K562 (cell line): ENCODE data around the gene TERB1. TPM values are rescaled to one million over a fixed set of nuclear protein-coding genes. Genes with fewer than 3 reads are reported as not detected.

Experiments
- ATAC-seq: fragments of 200-7000 bp; cut with Tn5 transposase; 3 replicates; pipeline ENCODE4 v1.9.1; 2020; ENCODE audit warnings: moderate library complexity
- BruUV-seq: library from RNA; stranded (reverse); fragments of 400-500 nt; replicated peaks from 2 replicates; lab custom pipeline; 2021; lab: Mats Ljungman, UMichigan
- CTCF ChIA-PET: fragments of 300-600 bp; formaldehyde crosslinking; extraction: SDS; loops from one replicate; lab custom pipeline; 2021; ENCODE audit warnings: low intra/inter-chr PET ratio; lab: Yijun Ruan, JAX
- POLR2A ChIA-PET: fragments of 300-600, 350-650 bp; sonication (Branson Sonifier 250); formaldehyde crosslinking; extraction: SDS; loops from one replicate; lab custom pipeline; 2021; ENCODE audit warnings: antibody characterized with exemption, inconsistent platforms; lab: Yijun Ruan, JAX
- DNase-seq, 4 experiments: peaks; one replicate each; pipeline versions ENCODE4 v3.0.0 to v3.0.0-alpha.2; 2011 to 2018; ENCODE audit warnings: low spot score in 3 of 4, mixed read lengths in 3 of 4; ENCODE audit errors: extremely low read depth in 1 of 4
- FAIRE-seq: peaks from 2 replicates; lab custom pipeline; 2011; peaks lifted over from hg19 to GRCh38; lab: Jason Lieb, UNC
- H2AFZ ChIP-seq: 2 replicates; pipeline ENCODE4 v1.6.0; 2011; ENCODE audit warnings: low read depth, low read length, control low read depth, inconsistent platforms
- H3K27ac ChIP-seq: fragments of 200-600 bp; 3 replicates; pipeline ENCODE4 v1.8.0; 2011; ENCODE audit warnings: low read depth, mild to moderate bottlenecking, control low read depth, inconsistent platforms, low read length, moderate library complexity, mixed read lengths; ENCODE audit errors: extremely low read depth
- H3K27me3 ChIP-seq, 2 experiments: fragments of 300-600 bp in 1 of 2; 2 replicates in 1 of 2; 3 replicates in 1 of 2; pipeline versions ENCODE4 v1.6.0 to v1.8.0; 2011; ENCODE audit warnings: inconsistent platforms in 2 of 2, low read length in 2 of 2, mild to moderate bottlenecking in 1 of 2, mixed read lengths in 1 of 2, moderate library complexity in 1 of 2; ENCODE audit not compliant: control insufficient read depth in 2 of 2, insufficient read depth in 2 of 2
- H3K36me3 ChIP-seq: fragments of 300-600 bp; 3 replicates; pipeline ENCODE4 v1.8.0; 2011; ENCODE audit warnings: mild to moderate bottlenecking, low read length, inconsistent platforms; ENCODE audit not compliant: control insufficient read depth, insufficient read depth
- H3K4me1 ChIP-seq, 2 experiments: fragments of 200-600 bp in 1 of 2; replicated peaks in 1 of 2; 2 replicates in 1 of 2; 3 replicates in 1 of 2; pipeline versions ENCODE4 v1.5.1 to v1.8.0; 2011; ENCODE audit warnings: inconsistent platforms in 2 of 2, low read length in 2 of 2, mild to moderate bottlenecking in 1 of 2, mixed read lengths in 1 of 2, moderate library complexity in 1 of 2; ENCODE audit not compliant: control insufficient read depth in 2 of 2, insufficient read depth in 2 of 2
- H3K4me2 ChIP-seq: 2 replicates; pipeline ENCODE4 v1.6.1; 2011; ENCODE audit warnings: low read length, control low read depth, inconsistent platforms, mixed read lengths; ENCODE audit not compliant: insufficient read depth
- H3K4me3 ChIP-seq: fragments of 200-600 bp; sonication (generic), shearing (Covaris generic); 2 replicates; pipeline ENCODE4 v1.5.1; 2016; ENCODE audit warnings: control low read depth, inconsistent platforms
- H3K79me2 ChIP-seq: fragments of 200-600 bp; 3 replicates; pipeline ENCODE4 v1.8.0; 2011; ENCODE audit warnings: low read length, inconsistent platforms; ENCODE audit not compliant: control insufficient read depth, insufficient read depth
- H3K9ac ChIP-seq, 2 experiments: 2 replicates each; pipeline versions ENCODE4 v1.6.0 to v1.6.1; 2011; ENCODE audit warnings: low read depth in 2 of 2, low read length in 2 of 2, control low read depth in 1 of 2, inconsistent platforms in 1 of 2, mild to moderate bottlenecking in 1 of 2, mixed read lengths in 1 of 2; ENCODE audit not compliant: insufficient read depth in 1 of 2
- H3K9me1 ChIP-seq: one replicate; pipeline ENCODE4 v1.6.0; 2011; ENCODE audit warnings: inconsistent platforms, mild to moderate bottlenecking, low read length, moderate library complexity; ENCODE audit not compliant: control insufficient read depth, insufficient read depth
- H3K9me3 ChIP-seq: replicated peaks from 2 replicates; pipeline ENCODE4 v1.5.1; 2011; ENCODE audit warnings: low read depth, low read length, inconsistent platforms; ENCODE audit not compliant: control insufficient read depth, insufficient read depth
- H4K20me1 ChIP-seq: replicated peaks from 2 replicates; pipeline ENCODE4 v1.6.1; 2011; ENCODE audit warnings: low read length, inconsistent platforms, mixed read lengths; ENCODE audit not compliant: control insufficient read depth, insufficient read depth
- ARID2 ChIP-seq: fragments of 450-650 bp; IDR thresholded peaks from 2 replicates; pipeline ENCODE4 v1.6.1; 2017; ENCODE audit warnings: antibody characterized with exemption, mild to moderate bottlenecking
- CAMTA2 ChIP-seq: fragments of 250-450 bp; sonication (Bioruptor Pico); conservative IDR thresholded peaks from 2 replicates; pipeline ENCODE4 v1.5.1; 2022
- CREB5 ChIP-seq: fragments of 250-450 bp; sonication (Bioruptor Pico); IDR thresholded peaks from 2 replicates; pipeline ENCODE4 v1.5.0; 2020; ENCODE audit warnings: mild to moderate bottlenecking
- ELF1 ChIP-seq: fragments of 200-800 bp; sonication (Bioruptor generic); IDR thresholded peaks from 2 replicates; pipeline ENCODE4 v1.6.1; 2016; ENCODE audit warnings: missing genetic modification characterization, missing compliant biosample characterization
- LARP7 ChIP-seq: fragments of 450-650 bp; IDR thresholded peaks from 2 replicates; pipeline ENCODE4 v1.6.1; 2016
- MCM5 ChIP-seq: fragments of 450-650 bp; IDR thresholded peaks from 2 replicates; pipeline ENCODE4 v1.6.1; 2016; ENCODE audit warnings: low read depth
- MEF2A ChIP-seq: IDR thresholded peaks from 2 replicates; pipeline ENCODE4 v1.6.1; 2011; ENCODE audit warnings: low read depth, mild to moderate bottlenecking, low read length, moderate library complexity; ENCODE audit not compliant: control insufficient read depth
- NFE2L1 ChIP-seq: fragments of 450-650 bp; IDR thresholded peaks from 2 replicates; pipeline ENCODE4 v1.6.1; 2016; ENCODE audit warnings: missing genetic modification characterization, low read depth, mild to moderate bottlenecking, missing compliant biosample characterization, moderate library complexity, borderline replicate concordance
- TEAD4 ChIP-seq, 2 experiments: sonication (generic) in 1 of 2; formaldehyde crosslinking in 1 of 2; IDR thresholded peaks; 2 replicates each; pipeline versions ENCODE4 v1.6.1 to v1.8.0; 2012 to 2022; ENCODE audit warnings: borderline replicate concordance in 1 of 2, inconsistent platforms in 1 of 2, low read length in 1 of 2, mild to moderate bottlenecking in 1 of 2, missing genetic modification reagents in 1 of 2
- TFAM ChIP-seq: fragments of 250-450 bp; sonication (Bioruptor Pico); conservative IDR thresholded peaks from 2 replicates; pipeline ENCODE4 v1.5.0; 2021; ENCODE audit warnings: mild to moderate bottlenecking, moderate library complexity
- YY1 ChIP-seq, 3 experiments: IDR thresholded peaks; 2 replicates each; pipeline ENCODE4 v1.6.1; 2011; ENCODE audit warnings: low read length in 2 of 3, mild to moderate bottlenecking in 2 of 3, moderate library complexity in 2 of 3, borderline replicate concordance in 1 of 3, control low read depth in 1 of 3, low read depth in 1 of 3; ENCODE audit not compliant: insufficient read depth in 3 of 3, insufficient replicate concordance in 2 of 3, control insufficient read depth in 1 of 3, insufficient read length in 1 of 3; ENCODE audit errors: extremely low read depth in 1 of 3
- ZMIZ1 ChIP-seq, 2 experiments: fragments of 150-350 bp in 1 of 2; IDR thresholded peaks; 2 replicates each; pipeline ENCODE4 v1.6.1; 2012 to 2016; ENCODE audit warnings: low read depth in 2 of 2, low read length in 2 of 2, mild to moderate bottlenecking in 1 of 2, moderate library complexity in 1 of 2
- ZNF511 ChIP-seq: sonication (generic); formaldehyde crosslinking; IDR thresholded peaks from 2 replicates; pipeline ENCODE4 v1.8.0; 2022; ENCODE audit warnings: mild to moderate bottlenecking, missing genetic modification reagents
- ZNF644 ChIP-seq: fragments of 200-800 bp; sonication (Bioruptor generic); IDR thresholded peaks from 2 replicates; pipeline ENCODE4 v1.6.1; 2016; ENCODE audit warnings: low read depth, missing genetic modification characterization, missing compliant biosample characterization
- ZNF766 ChIP-seq: fragments of 200-800 bp; sonication (Bioruptor generic); conservative IDR thresholded peaks from 2 replicates; pipeline ENCODE4 v1.6.1; 2016; ENCODE audit warnings: missing genetic modification characterization, missing compliant biosample characterization
- WGBS: fragments of 100-300 bp; shearing (Covaris generic); methylation state at CpG from one replicate; pipeline ENCODE4 v1.1.6; 2016; ENCODE audit warnings: low coverage, mixed read lengths; ENCODE audit not compliant: insufficient coverage; ENCODE audit errors: missing lambda C conversion rate; 5-methylcytosine and 5-hydroxymethylcytosine counted together
- in situ Hi-C: fragments of 300-500 bp; cut with MboI; formaldehyde crosslinking; loops from 4 replicates; pipeline ENCODE4 v1.15.0; 2018; ENCODE audit warnings: inconsistent platforms, mixed read lengths
- intact Hi-C: fragments of 100-400 bp; cut with micrococcal nuclease; formaldehyde crosslinking; loops from 2 replicates; pipeline ENCODE4 v1.14.2; 2022
- polyA plus RNA-seq, 8 experiments: library from polyadenylated mRNA; depleted of rRNA in 4 of 8; stranded (reverse) in 5 of 8; unstranded in 3 of 8; fragments of >200 nt; fragmentation: Nextera tagmentation in 2 of 8; fragmentation: Illumina TruSeq in 1 of 8; extraction: Ambion mirVana in 2 of 8; extraction: Trizol in 1 of 8; gene quantifications; 2 replicates each; pipeline versions ENCODE4 v1.2.1 to v1.2.3, GENCODE V29; 2011 to 2014; ENCODE audit warnings: inconsistent platforms in 1 of 8, missing spikeins in 1 of 8
- total RNA-seq, 7 experiments: library from RNA; depleted of rRNA in 6 of 7; stranded (reverse); fragments of >200 nt in 6 of 7; fragmentation: Illumina TruSeq in 2 of 7; extraction: Trizol in 2 of 7; gene quantifications; 2 replicates each; pipeline versions ENCODE4 v1.2.1 to v1.2.3, GENCODE V29; 2011 to 2021; ENCODE audit warnings: low replicate concordance in 1 of 7

TERB1 gene
- total and polyA plus RNA-seq, 9 of the 15 experiments (the other 6 are each of a cell fraction or from before 2014, with no cell fraction given) = not detected

- H3K9me1 ChIP-seq = no peaks in the 10 kb centered on the region
- under 1% methylated on average over 72 of the region's 90 CpGs for WGBS
- intact Hi-C loops = no loop called here
- H3K79me2 ChIP-seq = peaks cover 41% of the 10 kb centered on the region
- peak within 1 kb of the TSS; percentile 94 for H3K27ac ChIP-seq
- ATAC-seq (peak; percentile 89), FAIRE-seq (peak; percentile 19), DNase-seq (peak; percentile 84 to 95 (median 93))
- CTCF ChIA-PET = interaction anchor here (1.1 kb wide), 1 partner anchor 143 kb away, joined by 3 read pairs; no protein-coding TSS in a partner anchor
- peaks cover 9 to 15% of the 10 kb centered on the region in 2 experiments; a peak in 4 of 5 replicates for H3K4me1 ChIP-seq
- peak within 1 kb of the TSS; percentile 97 for H3K4me3 ChIP-seq
- H3K9ac ChIP-seq = peak within 1 kb of the TSS; percentile 96 to 99
- peak within 1 kb of the TSS; percentile 99 for H3K4me2 ChIP-seq
- peaks cover 10% of the 10 kb centered on the region for H4K20me1 ChIP-seq
- in situ Hi-C loops = no loop called here
- BruUV-seq = TSS peak; percentile 56
- H2AFZ ChIP-seq = peak within 1 kb of the TSS; percentile 91
- H3K27me3 ChIP-seq = no peaks in the 10 kb centered on the region
- H3K36me3 ChIP-seq = peaks cover 38% of the 10 kb centered on the region
- POLR2A ChIA-PET = interaction anchor here (0.6 to 2.8 kb wide), 9 partner anchors 10 to 130 kb away, joined by 3 to 22 read pairs (median 3); no protein-coding TSS in a partner anchor
- no peaks in the 10 kb centered on the region for H3K9me3 ChIP-seq
- TF ChIP-seq CREB5 (CRISPR knock-in tag) (no peak), NFE2L1 (tag) (no peak), YY1 (IDR thresholded peaks at IDR 0.05; ENCODE audit: borderline replicate concordance in 1 of 3, control insufficient read depth in 1 of 3, extremely low read depth in 1 of 3, insufficient read depth in 3 of 3, insufficient read length in 1 of 3, insufficient replicate concordance in 2 of 3, low read depth in 1 of 3, low read length in 2 of 3) (peak; percentile 83 to 95 (median 92)), CAMTA2 (CRISPR knock-in tag) (0 out of 2 replicates have a peak, but pooled peaks have one; percentile 31), ARID2 (no peak), ZNF766 (peak; percentile 84), TFAM (CRISPR knock-in tag) (no peak), ELF1 (tag) (no peak), ZMIZ1 (IDR thresholded peaks at IDR 0.05; ENCODE audit: low read depth in 2 of 2, low read length in 2 of 2) (no peak), MCM5 (no peak), ZNF511 (no peak), ZNF644 (tag) (no peak), TEAD4 (IDR thresholded peaks at IDR 0.05; ENCODE audit: low read length) (no peak), TEAD4 (CRISPR knock-in tag; IDR thresholded peaks at IDR 0.05; ENCODE audit: borderline replicate concordance) (no peak), MEF2A (no peak), LARP7 (no peak)
Measured at GRCh38 chr16:66751303-66751991, 49.9 kb downstream of the TERB1 start, which contains the start of gene DYNC1LI2. Gene DYNC1LI2 (minus strand): TSS chr16:66751609. CDS start chr16:66751591, 18 bp downstream.
